Hepatocyte (in vitro differentiated cells): Measurements from ENCODE around the gene SOD3. TPM values are rescaled to one million over a fixed set of nuclear protein-coding genes. Genes with fewer than 3 reads are reported as not detected.

Experiments used
- DNase-seq: peaks from one replicate; pipeline ENCODE4 v3.0.0-alpha.2; 2016; ENCODE audit warnings: low spot score
- H2AFZ ChIP-seq: fragments of 200-600 bp; sonication (generic); 2 replicates; pipeline ENCODE4 v1.6.0; 2016; ENCODE audit warnings: antibody characterized with exemption, mild to moderate bottlenecking
- H3K27ac ChIP-seq: fragments of 200-600 bp; sonication (generic); 2 replicates; pipeline ENCODE4 v1.5.1; 2016; ENCODE audit warnings: mild to moderate bottlenecking
- H3K27me3 ChIP-seq: fragments of 200-600 bp; sonication (generic); 2 replicates; pipeline ENCODE4 v1.6.1; 2016
- H3K36me3 ChIP-seq: fragments of 200-600 bp; sonication (generic); replicated peaks from 2 replicates; pipeline ENCODE4 v1.5.1; 2016; ENCODE audit warnings: low read depth; ENCODE audit not compliant: insufficient read depth
- H3K4me1 ChIP-seq: fragments of 200-600 bp; sonication (generic); 2 replicates; pipeline ENCODE4 v1.5.1; 2016; ENCODE audit warnings: mild to moderate bottlenecking, moderate library complexity; ENCODE audit not compliant: insufficient read depth
- H3K4me2 ChIP-seq: fragments of 200-600 bp; sonication (generic); 2 replicates; pipeline ENCODE4 v1.6.0; 2016
- H3K4me3 ChIP-seq: fragments of 200-600 bp; sonication (generic); 2 replicates; pipeline ENCODE4 v1.5.1; 2016; ENCODE audit warnings: mild to moderate bottlenecking
- H3K79me2 ChIP-seq: fragments of 200-600 bp; sonication (generic); 2 replicates; pipeline ENCODE4 v1.6.0; 2017; ENCODE audit warnings: mild to moderate bottlenecking
- H3K9me2 ChIP-seq: fragments of 200-600 bp; sonication (generic); replicated peaks from 2 replicates; pipeline ENCODE4 v1.6.0; 2017; ENCODE audit warnings: mild to moderate bottlenecking; ENCODE audit not compliant: insufficient read depth
- H3K9me3 ChIP-seq: fragments of 200-600 bp; sonication (generic); 2 replicates; pipeline ENCODE4 v1.5.1; 2016; ENCODE audit warnings: low read depth, mild to moderate bottlenecking
- H4K20me1 ChIP-seq: fragments of 200-600 bp; sonication (generic); 2 replicates; pipeline ENCODE4 v1.6.0; 2016; ENCODE audit warnings: mild to moderate bottlenecking; ENCODE audit not compliant: insufficient read depth, poor library complexity, severe bottlenecking
- EZH2 ChIP-seq: fragments of 200-600 bp; sonication (generic); IDR thresholded peaks from 2 replicates; pipeline ENCODE4 v1.6.1; 2016; ENCODE audit warnings: antibody characterized with exemption, mild to moderate bottlenecking, borderline replicate concordance
- EZH2phosphoT487 ChIP-seq: fragments of 200-600 bp; sonication (generic); IDR thresholded peaks from one replicate; pipeline ENCODE4 v1.6.1; 2018; ENCODE audit warnings: antibody characterized with exemption, mild to moderate bottlenecking, low read depth, moderate library complexity; ENCODE audit not compliant: unreplicated experiment, severe bottlenecking
- WGBS: methylation state at CpG from one replicate; pipeline ENCODE4 v1.1.6; 2016; ENCODE audit warnings: low lambda C conversion rate; ENCODE audit errors: missing lambda C conversion rate; 5-methylcytosine and 5-hydroxymethylcytosine counted together
- polyA plus RNA-seq: library from polyadenylated mRNA; unstranded; fragments of >200 nt; fragmentation: Nextera tagmentation; extraction: Ambion mirVana; gene quantifications from 2 replicates; pipeline ENCODE4 v1.2.1, GENCODE V29; 2016
- total RNA-seq: library from RNA; depleted of rRNA; stranded (reverse); fragments of >200 nt; gene quantifications from 2 replicates; pipeline ENCODE4 v1.2.3, GENCODE V29; 2014
- TF ChIP-seq, protein P1 (sequence below): fragments of 200-600 bp; sonication (generic); IDR thresholded peaks from 2 replicates; pipeline ENCODE4 v1.5.1; 2016; ENCODE audit warnings: antibody characterized with exemption, mild to moderate bottlenecking; ENCODE audit not compliant: poor library complexity

SOD3 gene
- total and polyA plus RNA-seq, 2 experiments from 2014 or later, result 7.5 to 20.3 TPM

DNA sequence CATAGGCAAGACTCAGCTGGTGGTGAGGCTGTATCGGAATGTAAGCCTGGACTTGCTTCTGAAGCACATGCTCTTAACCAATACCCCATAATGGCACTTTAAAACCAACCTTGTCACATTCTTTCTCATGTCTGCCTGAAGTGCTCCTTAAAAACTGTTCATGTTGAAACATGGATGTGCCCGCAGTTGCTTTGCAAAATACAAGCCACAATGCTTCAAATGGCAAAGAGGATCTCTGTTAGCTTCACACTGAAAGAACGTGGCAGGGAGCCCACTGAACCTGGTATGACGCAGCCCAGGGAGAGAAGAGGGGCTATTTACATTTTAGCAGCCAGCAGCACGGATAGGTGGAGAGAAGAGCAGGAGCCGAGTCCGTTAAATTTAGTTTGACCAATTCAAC, 29.3 kb downstream of the SOD3 start:
- 85% methylated on average over 7 of the region's 7 CpGs for WGBS
- no peak for DNase-seq

GRCh38 chr4:24831637-24832036, 36.3 kb downstream of the SOD3 start:
- Histone ChIP-seq H3K27me3 (no peaks in the 10 kb centered on the region), H3K4me2 (no peak overlapping the region), H4K20me1 (no peaks in the 10 kb centered on the region), H3K27ac (no peak overlapping the region), H3K4me1 (no peaks in the 10 kb centered on the region), H3K36me3 (no peaks in the 10 kb centered on the region), H2AFZ (no peak overlapping the region), H3K9me2 (no peaks in the 10 kb centered on the region), H3K9me3 (no peaks in the 10 kb centered on the region), H3K4me3 (no peak overlapping the region), H3K79me2 (no peaks in the 10 kb centered on the region)
- TF ChIP-seq, protein P1, sequence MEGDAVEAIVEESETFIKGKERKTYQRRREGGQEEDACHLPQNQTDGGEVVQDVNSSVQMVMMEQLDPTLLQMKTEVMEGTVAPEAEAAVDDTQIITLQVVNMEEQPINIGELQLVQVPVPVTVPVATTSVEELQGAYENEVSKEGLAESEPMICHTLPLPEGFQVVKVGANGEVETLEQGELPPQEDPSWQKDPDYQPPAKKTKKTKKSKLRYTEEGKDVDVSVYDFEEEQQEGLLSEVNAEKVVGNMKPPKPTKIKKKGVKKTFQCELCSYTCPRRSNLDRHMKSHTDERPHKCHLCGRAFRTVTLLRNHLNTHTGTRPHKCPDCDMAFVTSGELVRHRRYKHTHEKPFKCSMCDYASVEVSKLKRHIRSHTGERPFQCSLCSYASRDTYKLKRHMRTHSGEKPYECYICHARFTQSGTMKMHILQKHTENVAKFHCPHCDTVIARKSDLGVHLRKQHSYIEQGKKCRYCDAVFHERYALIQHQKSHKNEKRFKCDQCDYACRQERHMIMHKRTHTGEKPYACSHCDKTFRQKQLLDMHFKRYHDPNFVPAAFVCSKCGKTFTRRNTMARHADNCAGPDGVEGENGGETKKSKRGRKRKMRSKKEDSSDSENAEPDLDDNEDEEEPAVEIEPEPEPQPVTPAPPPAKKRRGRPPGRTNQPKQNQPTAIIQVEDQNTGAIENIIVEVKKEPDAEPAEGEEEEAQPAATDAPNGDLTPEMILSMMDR, result no peak
- TF ChIP-seq EZH2phosphoT487, result no peak
- WGBS, result 99% methylated on average over 3 of the region's 3 CpGs
- no peak for DNase-seq

More for the DNA sequence above, 29.3 kb downstream of the SOD3 start:
- Histone ChIP-seq H3K4me3 (no peak overlapping the region), H3K27ac (no peak overlapping the region), H3K79me2 (no peaks in the 10 kb centered on the region), H3K36me3 (no peaks in the 10 kb centered on the region), H3K4me1 (no peaks in the 10 kb centered on the region), H3K27me3 (no peaks in the 10 kb centered on the region), H3K4me2 (no peak overlapping the region), H2AFZ (no peak overlapping the region), H3K9me2 (no peaks in the 10 kb centered on the region), H4K20me1 (no peaks in the 10 kb centered on the region), H3K9me3 (no peaks in the 10 kb centered on the region)
- TF ChIP-seq, protein P1, result no peak
- TF ChIP-seq EZH2phosphoT487, result no peak
- TF ChIP-seq EZH2, result no peak

DNA sequence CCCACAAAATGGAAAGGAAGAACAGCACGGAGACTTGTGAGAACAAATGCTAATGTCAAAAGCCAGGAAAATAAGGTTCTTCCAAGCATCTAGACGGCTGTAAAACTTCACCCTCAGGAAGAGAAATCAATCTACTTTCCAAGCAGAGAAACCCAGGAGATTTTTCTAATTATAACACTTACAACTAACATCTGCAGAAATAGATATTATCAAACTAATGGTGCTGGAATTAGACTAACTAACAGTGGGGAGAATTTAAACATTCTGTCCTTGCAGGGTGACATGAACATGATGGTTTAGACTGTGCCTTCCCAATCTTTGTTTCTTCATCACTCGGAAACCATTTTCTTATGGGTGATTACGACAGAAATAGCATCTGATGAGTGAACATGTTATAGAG, 40.3 kb downstream of the SOD3 start:
- DNase-seq, result no peak
- TF ChIP-seq EZH2phosphoT487 (no peak), EZH2 (no peak)
- TF ChIP-seq, protein P1, result no peak
- H4K20me1 ChIP-seq, result no peaks in the 10 kb centered on the region
- no peaks in the 10 kb centered on the region for H3K9me3 ChIP-seq
- H3K4me1 ChIP-seq, result no peaks in the 10 kb centered on the region
- no peaks in the 10 kb centered on the region for H3K9me2 ChIP-seq
- no peak overlapping the region for H3K27ac ChIP-seq
- no peak overlapping the region for H2AFZ ChIP-seq
- H3K79me2 ChIP-seq, result no peaks in the 10 kb centered on the region
- no peak overlapping the region for H3K4me2 ChIP-seq
- no peak overlapping the region for H3K4me3 ChIP-seq
- H3K36me3 ChIP-seq, result no peaks in the 10 kb centered on the region
- 93% methylated on average over 4 of the region's 4 CpGs for WGBS
- H3K27me3 ChIP-seq, result no peaks in the 10 kb centered on the region
